ENCODE results near the gene HACE1.

- TF ChIP-seq, protein P1, sequence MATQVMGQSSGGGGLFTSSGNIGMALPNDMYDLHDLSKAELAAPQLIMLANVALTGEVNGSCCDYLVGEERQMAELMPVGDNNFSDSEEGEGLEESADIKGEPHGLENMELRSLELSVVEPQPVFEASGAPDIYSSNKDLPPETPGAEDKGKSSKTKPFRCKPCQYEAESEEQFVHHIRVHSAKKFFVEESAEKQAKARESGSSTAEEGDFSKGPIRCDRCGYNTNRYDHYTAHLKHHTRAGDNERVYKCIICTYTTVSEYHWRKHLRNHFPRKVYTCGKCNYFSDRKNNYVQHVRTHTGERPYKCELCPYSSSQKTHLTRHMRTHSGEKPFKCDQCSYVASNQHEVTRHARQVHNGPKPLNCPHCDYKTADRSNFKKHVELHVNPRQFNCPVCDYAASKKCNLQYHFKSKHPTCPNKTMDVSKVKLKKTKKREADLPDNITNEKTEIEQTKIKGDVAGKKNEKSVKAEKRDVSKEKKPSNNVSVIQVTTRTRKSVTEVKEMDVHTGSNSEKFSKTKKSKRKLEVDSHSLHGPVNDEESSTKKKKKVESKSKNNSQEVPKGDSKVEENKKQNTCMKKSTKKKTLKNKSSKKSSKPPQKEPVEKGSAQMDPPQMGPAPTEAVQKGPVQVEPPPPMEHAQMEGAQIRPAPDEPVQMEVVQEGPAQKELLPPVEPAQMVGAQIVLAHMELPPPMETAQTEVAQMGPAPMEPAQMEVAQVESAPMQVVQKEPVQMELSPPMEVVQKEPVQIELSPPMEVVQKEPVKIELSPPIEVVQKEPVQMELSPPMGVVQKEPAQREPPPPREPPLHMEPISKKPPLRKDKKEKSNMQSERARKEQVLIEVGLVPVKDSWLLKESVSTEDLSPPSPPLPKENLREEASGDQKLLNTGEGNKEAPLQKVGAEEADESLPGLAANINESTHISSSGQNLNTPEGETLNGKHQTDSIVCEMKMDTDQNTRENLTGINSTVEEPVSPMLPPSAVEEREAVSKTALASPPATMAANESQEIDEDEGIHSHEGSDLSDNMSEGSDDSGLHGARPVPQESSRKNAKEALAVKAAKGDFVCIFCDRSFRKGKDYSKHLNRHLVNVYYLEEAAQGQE (IDR thresholded peaks at IDR 0.05; ENCODE audit: insufficient read depth in 1 of 2, low read depth in 2 of 2, low read length in 1 of 2): no peak
- TF ChIP-seq, protein P2, sequence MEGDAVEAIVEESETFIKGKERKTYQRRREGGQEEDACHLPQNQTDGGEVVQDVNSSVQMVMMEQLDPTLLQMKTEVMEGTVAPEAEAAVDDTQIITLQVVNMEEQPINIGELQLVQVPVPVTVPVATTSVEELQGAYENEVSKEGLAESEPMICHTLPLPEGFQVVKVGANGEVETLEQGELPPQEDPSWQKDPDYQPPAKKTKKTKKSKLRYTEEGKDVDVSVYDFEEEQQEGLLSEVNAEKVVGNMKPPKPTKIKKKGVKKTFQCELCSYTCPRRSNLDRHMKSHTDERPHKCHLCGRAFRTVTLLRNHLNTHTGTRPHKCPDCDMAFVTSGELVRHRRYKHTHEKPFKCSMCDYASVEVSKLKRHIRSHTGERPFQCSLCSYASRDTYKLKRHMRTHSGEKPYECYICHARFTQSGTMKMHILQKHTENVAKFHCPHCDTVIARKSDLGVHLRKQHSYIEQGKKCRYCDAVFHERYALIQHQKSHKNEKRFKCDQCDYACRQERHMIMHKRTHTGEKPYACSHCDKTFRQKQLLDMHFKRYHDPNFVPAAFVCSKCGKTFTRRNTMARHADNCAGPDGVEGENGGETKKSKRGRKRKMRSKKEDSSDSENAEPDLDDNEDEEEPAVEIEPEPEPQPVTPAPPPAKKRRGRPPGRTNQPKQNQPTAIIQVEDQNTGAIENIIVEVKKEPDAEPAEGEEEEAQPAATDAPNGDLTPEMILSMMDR (IDR thresholded peaks at IDR 0.05): no peak
Measured at GRCh38 chr6:104862456-104862855, 2.7 kb upstream of the HACE1 start.
